NK-92 (cell line): ENCODE data around the gene PACRG.

ENCODE experiments used
- DNase-seq: peaks from one replicate; lab custom pipeline; 2025; ENCODE audit not compliant: unreplicated experiment; lab: John Stamatoyannopoulos, UW

PACRG gene

GRCh38 chr6:163127587-163127986, 399.8 kb downstream of the PACRG start:
- DNase-seq: no peak

GRCh38 chr6:163128324-163128723, 400.6 kb downstream of the PACRG start:
- no peak for DNase-seq

DNA sequence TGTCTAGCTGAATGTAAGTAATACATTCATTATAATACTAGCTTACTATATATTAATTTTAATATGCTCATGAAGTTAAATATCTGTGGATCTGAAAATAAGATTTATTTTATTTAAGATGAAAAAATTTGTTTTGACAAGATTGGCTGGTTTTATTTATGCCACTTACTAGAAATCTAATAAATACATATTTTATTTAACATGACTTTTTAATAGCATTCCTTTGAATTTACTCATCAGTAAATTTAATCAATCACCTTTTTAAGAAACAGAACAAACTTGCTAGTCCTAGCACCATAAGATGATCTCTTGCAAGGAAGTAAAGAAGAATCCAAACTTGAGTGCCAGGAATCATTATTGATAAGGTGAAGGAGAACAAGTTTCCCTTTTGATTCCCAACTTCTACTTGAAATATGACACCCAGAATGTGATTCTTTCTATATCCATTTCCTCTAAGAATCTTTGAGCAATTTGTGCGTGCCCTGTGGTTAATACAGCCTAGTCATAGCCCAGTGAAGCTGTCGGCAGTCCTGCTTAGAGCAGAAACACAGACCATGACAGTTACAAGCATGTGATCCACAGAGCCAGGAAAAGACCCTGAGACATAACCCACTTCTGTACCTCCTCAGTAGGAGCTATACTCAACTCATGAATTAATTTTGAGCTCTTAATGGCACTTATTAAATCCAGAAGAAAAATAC, 404.4 kb downstream of the PACRG start:
- DNase-seq: no peak

DNA sequence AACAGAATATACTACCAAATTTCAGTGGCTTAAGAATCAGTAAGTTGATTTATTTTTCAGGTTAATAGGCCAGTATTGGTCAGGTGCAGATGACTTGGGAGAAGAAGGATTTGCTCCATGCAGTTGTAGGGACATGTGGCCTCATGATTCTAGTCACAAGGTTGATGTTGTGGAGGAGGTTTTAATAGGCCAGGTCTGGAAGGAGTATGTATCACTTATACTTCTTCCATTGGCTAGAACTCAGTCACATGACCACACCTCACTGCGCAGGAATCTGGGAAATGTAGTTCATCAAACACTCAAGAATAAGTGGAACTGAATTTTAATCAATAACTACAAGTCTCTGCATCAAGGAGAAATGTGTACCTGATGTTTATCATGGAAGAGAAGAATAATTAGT, 405.2 kb downstream of the PACRG start:
- no peak for DNase-seq

DNA sequence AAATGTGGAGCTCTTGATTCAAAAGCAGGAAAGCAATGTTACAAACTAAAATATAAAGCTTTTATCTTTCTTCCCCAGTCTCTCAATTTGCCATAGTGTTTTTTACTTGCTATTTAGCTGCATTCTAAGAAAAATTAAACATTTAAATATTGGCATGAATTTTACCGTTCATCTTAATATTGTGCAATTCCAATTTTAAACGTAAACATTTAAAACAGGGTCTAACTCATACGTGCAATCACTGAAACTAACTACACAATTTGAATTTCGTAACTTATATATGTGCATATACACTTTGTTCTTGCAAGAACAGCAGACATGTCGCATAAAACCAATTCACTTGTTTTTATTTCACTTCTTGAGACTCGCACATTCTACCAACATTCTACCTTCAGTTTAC, 405.9 kb downstream of the PACRG start:
- no peak for DNase-seq

- no peak for DNase-seq
Measured at GRCh38 chr6:163136681-163137397, 409.1 kb downstream of the PACRG start.

DNA sequence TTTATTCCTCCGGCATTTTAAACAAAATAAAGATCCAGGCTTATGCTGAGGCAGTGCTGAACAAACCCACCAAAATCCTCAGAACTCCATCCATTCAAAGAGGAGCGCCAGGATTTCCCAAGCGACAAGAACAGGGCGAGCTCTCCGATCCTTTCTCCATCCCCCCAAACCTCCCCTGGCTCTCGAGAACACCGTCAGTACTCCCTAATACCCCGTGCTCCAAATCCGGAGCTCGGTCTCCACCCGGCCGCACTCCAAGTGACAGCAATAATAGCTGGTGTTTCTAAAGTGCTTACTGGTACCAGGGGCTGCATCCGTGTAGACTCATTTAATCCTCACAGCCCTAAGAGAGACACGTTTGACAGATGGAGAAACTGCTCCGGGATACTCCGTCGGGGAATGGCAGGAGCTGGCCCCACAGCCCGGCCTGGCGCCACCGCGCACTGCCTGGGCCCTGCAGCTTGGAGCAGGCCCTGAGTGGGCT, 409.7 kb downstream of the PACRG start:
- DNase-seq: no peak

- DNase-seq: no peak
Measured at GRCh38 chr6:163146036-163146435, 418.3 kb downstream of the PACRG start.

GRCh38 chr6:163147994-163148393, 420.2 kb downstream of the PACRG start:
- DNase-seq: no peak

DNA sequence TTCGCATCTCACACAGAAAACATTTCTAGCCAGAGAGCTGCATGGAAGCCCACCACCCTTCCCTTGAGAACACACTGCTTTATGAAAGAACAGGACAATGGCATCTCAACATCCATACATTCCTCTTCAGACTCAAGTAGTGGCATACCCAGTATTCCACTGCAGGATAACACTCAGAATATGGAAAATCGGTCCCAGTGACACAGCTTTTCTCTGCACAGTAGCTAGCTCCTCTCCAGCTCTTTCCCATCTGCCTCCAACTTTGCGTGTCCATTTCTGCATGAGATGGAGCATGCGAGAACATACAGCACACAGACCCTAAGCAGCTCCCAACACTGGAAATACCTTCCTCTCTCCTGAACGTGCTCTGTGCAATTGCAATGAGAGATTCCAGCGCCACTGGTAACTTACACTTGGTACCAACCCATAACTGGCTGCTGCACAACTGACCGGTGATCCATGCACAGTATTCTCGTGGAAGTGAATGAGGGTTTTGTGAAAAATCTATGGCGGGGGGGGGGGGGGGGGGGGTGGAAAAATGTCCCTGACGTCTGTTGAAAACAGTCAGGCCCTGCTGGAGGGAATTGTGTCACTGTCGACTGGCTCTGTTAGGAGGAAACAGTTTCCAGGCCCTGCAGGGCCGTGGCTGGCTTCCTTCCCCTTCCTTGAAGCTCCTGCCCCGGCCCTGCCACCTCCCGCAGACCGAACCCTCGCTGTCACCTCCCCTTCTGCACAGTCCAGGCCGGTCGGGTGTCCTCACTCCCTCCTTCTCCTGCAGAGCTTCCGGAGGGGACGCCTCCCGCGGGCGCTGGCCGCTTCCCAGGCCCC, 420.9 kb downstream of the PACRG start:
- no peak for DNase-seq

DNA sequence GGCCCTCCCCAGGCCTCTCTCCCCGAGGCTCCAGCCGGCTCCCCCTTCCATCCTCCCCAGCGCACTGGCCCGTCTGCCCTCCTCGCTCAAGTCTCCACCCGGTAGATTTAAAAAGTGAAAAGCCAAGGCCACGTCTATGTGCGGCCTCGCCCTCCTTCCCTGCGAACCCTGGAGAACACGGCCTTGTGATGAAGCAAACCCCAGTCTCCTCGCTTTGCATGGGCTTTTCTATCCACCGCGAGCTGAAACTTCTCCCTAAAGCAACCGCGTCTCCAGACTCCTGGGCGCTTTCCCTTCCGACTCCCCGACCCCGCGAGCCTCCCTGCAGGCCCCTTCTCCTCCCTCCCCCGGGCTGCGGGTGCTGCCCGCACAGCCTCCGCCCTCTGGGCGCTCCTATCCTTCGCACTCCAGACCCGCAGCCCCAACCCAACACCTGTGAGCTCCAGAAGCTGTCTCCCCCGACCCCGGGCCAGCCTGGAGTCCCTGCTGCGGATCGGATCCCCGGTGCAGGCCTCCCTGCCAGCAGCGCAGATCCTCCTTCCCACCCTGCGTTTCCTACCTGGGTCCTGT, 421.6 kb downstream of the PACRG start:
- no peak for DNase-seq

GRCh38 chr6:163151212-163151611, 423.4 kb downstream of the PACRG start:
- no peak for DNase-seq

GRCh38 chr6:163152701-163153100, 424.9 kb downstream of the PACRG start:
- no peak for DNase-seq

GRCh38 chr6:163159110-163159509, 431.3 kb downstream of the PACRG start:
- DNase-seq: no peak

DNA sequence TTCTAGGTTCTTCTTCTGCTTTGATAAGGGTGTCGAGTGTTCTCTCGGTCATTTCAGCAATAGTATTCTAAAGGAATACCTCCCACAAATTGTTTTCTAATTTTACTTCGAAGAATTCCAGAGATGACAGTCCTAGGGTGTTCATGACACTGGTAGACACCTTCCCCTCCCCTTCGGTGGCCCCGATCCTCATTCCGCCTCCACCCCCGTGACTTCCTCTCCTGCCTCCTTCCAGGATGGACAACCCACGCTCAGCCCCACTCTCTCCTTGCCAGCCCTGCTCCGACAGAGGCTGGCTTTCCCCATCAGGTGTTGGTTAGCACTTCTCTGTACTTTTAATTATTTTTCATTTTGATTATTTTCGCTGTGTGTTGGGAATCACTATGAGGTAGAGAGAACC, 431.9 kb downstream of the PACRG start:
- DNase-seq: no peak

GRCh38 chr6:163162007-163162873, 434.5 kb downstream of the PACRG start:
- no peak for DNase-seq

DNA sequence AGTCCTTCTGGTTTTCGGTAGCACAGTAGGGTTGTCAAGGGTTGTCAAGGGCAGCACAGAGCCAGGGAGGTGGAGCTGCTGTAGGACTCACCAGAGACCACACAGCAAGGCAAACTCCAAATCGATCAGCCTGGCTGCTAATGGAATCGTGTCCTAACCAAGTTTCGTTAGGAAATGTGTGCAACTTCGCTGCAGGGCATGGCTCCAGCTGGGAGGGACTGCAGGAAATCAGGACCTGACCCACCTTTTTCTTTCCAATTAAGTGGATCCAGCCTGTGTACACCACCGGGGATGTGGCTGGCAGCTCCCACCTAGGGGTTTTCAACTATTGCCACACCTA, 435.1 kb downstream of the PACRG start:
- DNase-seq: no peak

DNA sequence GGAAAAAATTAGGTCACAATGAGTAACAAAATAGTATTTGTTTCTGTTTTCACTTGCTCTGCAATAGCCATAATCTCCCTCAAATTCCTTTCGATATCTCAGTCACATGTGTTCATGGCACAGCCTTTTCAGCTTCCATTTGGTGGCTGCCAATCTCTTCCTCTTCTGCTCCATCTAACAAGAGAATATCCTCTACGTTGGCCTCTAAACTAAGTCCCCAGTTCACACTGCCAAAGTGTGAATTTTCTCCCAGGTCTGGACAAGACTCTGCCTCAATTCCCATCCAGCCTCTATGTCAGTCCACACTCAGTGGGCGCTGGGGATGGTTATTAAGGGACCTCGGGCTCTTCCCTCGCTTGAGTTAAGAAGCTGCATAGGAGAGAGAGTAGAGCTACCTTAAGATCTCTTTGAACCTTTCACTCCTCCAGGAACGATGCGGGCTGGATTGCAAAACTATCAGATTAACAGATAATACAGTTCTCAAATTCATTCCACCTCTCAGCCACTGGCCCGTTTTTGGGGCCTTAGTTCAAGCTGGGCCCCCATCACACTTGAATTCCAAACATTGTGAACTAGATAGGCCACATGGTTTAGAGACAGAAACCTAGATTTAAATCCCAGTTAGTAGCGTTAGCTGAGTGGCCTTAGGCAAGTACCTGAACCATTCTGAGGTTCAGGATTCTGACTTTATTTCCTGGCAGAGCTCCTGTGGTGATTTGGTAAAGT, 436.6 kb downstream of the PACRG start:
- DNase-seq: no peak

GRCh38 chr6:163165155-163165910, 437.6 kb downstream of the PACRG start:
- DNase-seq: no peak
